SJCRH30 (cell line): ENCODE measurements around the gene GPC5. TPM values are rescaled to one million over a fixed set of nuclear protein-coding genes. Genes with fewer than 3 reads are reported as not detected.
"Not testable (repeated sequence)": the region's sequence is repeated elsewhere in the genome, so short reads cannot be mapped to it uniquely, and the experiment has no call there.

Experiments
- DNase-seq, 2 experiments: peaks; one replicate each; pipeline ENCODE4 v3.0.0-alpha.2; 2015 to 2020
- H3K27ac ChIP-seq: fragments of 250-450 bp; sonication (Bioruptor Pico); 2 replicates; pipeline ENCODE4 v1.5.1; 2020; ENCODE audit warnings: mild to moderate bottlenecking, moderate library complexity
- H3K27me3 ChIP-seq: fragments of 250-450 bp; sonication (Bioruptor Pico); 2 replicates; pipeline ENCODE4 v1.5.1; 2020; ENCODE audit warnings: mild to moderate bottlenecking, moderate library complexity
- H3K36me3 ChIP-seq: fragments of 250-450 bp; sonication (Bioruptor Pico); 2 replicates; pipeline ENCODE4 v1.5.1; 2020; ENCODE audit warnings: mild to moderate bottlenecking, moderate library complexity
- H3K4me1 ChIP-seq: fragments of 250-450 bp; sonication (Bioruptor Pico); 2 replicates; pipeline ENCODE4 v1.5.1; 2020; ENCODE audit warnings: mild to moderate bottlenecking, moderate library complexity
- H3K4me3 ChIP-seq: fragments of 250-450 bp; sonication (Bioruptor Pico); 2 replicates; pipeline ENCODE4 v1.5.1; 2020; ENCODE audit warnings: mild to moderate bottlenecking, moderate library complexity
- H3K9me3 ChIP-seq: fragments of 250-450 bp; sonication (Bioruptor Pico); replicated peaks from 2 replicates; pipeline ENCODE4 v1.5.1; 2020; ENCODE audit warnings: mild to moderate bottlenecking, moderate library complexity
- total RNA-seq: library from RNA; depleted of rRNA; stranded (reverse); fragments of >200 nt; shearing (Covaris generic); gene quantifications from 2 replicates; pipeline ENCODE4 v1.2.3, GENCODE V29; 2014

Gene GPC5
- total RNA-seq, 1 experiment from 2014 or later, result 0.49 TPM

DNA sequence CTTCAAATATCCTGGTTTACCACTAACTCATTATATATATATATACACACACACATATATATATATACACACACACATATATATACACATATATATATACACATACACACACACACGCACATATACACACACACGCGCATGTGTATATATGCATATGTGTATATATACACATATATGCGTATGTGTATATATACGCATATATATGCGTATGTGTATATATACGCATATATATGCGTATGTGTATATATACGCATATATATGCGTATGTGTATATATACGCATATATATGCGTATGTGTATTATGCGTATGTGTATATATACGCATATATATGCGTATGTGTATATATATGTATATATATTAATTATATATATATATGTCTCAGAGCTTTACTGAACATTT is 275.9 kb downstream of the GPC5 start:
- H3K36me3 ChIP-seq, H3K4me3 ChIP-seq, H3K9me3 ChIP-seq, H3K4me1 ChIP-seq, H3K27me3 ChIP-seq, DNase-seq, H3K27ac ChIP-seq: not testable (repeated sequence)

DNA sequence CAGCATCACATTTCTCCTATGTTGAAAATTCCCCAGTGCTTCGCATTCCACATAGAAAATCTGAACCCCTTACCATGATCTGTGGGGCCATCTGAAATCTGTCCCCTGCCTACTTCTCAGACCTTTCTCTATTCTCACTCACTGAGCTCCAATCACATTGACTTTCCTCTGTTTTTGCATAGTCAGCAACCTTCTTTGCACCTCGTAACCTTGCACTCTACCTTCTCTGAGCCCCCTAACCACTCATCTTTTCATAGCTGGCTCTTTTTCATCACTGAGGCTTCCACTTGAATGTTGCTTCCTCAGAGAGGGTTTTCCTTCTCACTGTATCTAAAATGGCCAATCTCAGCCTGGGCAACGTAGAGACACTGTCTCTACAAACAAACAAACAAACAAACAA is 286.3 kb downstream of the GPC5 start:
- Histone ChIP-seq H3K4me3 (no peak overlapping the region), H3K27me3 (no peaks in the 10 kb centered on the region), H3K27ac (no peak overlapping the region), H3K36me3 (no peaks in the 10 kb centered on the region), H3K9me3 (no peaks in the 10 kb centered on the region), H3K4me1 (no peaks in the 10 kb centered on the region)
- no peak for DNase-seq

DNA sequence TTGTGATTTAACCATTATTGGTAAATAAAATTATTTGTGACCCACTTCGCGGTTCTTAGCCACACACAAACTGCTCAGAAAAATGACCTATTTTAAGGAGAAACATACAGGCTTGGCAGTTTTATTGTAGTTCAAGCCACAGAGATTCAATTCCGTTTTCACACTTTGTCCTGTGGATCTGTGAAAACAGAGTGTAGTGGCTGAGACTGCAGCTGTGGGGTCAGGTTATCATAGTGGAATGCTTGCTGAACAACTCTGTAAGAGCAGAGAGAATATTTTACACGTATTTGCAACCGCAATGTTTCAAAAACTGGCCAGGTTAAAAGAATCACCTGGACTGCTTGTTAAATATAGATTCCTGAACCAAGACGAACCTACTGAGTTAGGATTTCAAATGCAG is 292.5 kb downstream of the GPC5 start:
- no peaks in the 10 kb centered on the region for H3K4me1 ChIP-seq
- H3K27me3 ChIP-seq, result no peaks in the 10 kb centered on the region
- H3K36me3 ChIP-seq, result no peaks in the 10 kb centered on the region
- no peak overlapping the region for H3K27ac ChIP-seq
- H3K4me3 ChIP-seq, result no peak overlapping the region
- no peaks in the 10 kb centered on the region for H3K9me3 ChIP-seq
- no peak for DNase-seq

DNA sequence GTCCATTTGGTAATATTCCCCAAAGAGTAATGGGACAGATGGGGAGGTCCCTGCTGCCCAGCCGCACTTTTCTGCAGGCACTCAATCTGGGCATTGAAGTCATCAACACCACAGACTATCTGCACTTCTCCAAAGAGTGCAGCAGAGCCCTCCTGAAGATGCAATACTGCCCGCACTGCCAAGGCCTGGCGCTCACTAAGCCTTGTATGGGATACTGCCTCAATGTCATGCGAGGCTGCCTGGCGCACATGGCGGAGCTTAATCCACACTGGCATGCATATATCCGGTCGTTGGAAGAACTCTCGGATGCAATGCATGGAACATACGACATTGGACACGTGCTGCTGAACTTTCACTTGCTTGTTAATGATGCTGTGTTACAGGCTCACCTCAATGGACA is 295.0 kb downstream of the GPC5 start:
- Histone ChIP-seq H3K36me3 (no peaks in the 10 kb centered on the region), H3K9me3 (no peaks in the 10 kb centered on the region), H3K4me1 (no peaks in the 10 kb centered on the region), H3K27me3 (no peaks in the 10 kb centered on the region), H3K4me3 (no peak overlapping the region), H3K27ac (no peak overlapping the region)
- DNase-seq, result no peak

DNA sequence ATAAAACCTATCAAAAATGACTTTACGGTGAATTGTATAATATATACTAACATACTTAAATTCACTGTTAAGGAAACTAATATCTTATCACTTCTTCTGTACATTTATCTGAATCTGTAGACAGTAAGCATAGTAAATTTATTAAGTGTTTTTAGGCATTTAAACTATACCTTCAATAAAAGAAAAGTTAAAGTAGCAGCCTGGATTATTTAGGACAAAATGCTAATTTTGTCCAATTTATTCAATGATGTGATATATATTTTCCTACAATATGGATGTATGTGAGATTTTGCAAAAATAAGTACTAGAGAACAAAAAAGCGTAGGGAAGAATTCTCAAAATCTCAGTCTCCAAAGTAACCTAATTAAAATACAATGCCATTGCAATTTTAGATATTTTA is 299.9 kb downstream of the GPC5 start:
- Histone ChIP-seq H3K4me1 (no peaks in the 10 kb centered on the region), H3K27me3 (no peaks in the 10 kb centered on the region), H3K9me3 (no peaks in the 10 kb centered on the region), H3K27ac (no peak overlapping the region), H3K4me3 (no peak overlapping the region), H3K36me3 (no peaks in the 10 kb centered on the region)
- DNase-seq, result no peak

DNA sequence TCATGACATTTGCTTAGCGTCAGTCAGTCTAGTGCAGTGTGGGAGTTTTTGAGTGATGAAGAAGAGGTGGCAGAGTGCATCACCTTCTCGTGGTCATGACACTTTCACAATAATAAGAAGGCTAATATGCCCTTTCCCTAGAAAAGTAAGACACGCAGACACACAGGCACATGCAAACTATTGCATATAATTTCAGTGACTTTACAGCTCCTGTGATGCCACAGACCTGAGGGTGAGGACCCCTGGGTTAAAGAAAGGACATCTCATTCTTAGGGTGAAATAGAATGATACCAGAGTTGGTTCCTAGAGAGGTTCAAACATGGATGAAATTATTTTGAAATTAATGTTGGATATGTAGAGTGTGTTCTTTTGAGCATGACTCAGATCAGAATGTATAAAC is 300.3 kb downstream of the GPC5 start:
- Histone ChIP-seq H3K4me3 (no peak overlapping the region), H3K4me1 (no peaks in the 10 kb centered on the region), H3K27me3 (no peaks in the 10 kb centered on the region), H3K27ac (no peak overlapping the region), H3K36me3 (no peaks in the 10 kb centered on the region), H3K9me3 (no peaks in the 10 kb centered on the region)
- no peak for DNase-seq

DNA sequence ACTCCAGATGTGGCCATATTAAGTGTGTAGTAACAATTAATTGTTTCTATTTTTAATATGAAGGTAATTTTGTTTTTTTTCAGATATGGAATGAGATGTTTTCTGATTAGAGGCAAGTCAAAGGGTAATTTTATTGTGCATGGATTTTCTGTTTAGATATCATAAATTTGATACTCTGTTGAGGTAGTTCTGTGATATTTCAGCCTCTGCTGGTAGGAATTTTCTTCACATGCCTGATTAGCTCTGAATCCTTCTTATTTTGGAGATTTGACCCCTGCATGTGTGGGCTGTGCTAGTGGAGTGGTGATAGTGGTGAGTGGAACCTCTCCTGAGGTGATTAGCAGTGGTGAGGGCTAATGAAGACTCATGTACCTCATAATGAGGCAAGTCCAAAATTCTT is 301.4 kb downstream of the GPC5 start:
- no peaks in the 10 kb centered on the region for H3K4me1 ChIP-seq
- no peak overlapping the region for H3K4me3 ChIP-seq
- no peaks in the 10 kb centered on the region for H3K36me3 ChIP-seq
- H3K27ac ChIP-seq, result no peak overlapping the region
- no peak for DNase-seq
- no peaks in the 10 kb centered on the region for H3K9me3 ChIP-seq
- H3K27me3 ChIP-seq, result no peaks in the 10 kb centered on the region

DNA sequence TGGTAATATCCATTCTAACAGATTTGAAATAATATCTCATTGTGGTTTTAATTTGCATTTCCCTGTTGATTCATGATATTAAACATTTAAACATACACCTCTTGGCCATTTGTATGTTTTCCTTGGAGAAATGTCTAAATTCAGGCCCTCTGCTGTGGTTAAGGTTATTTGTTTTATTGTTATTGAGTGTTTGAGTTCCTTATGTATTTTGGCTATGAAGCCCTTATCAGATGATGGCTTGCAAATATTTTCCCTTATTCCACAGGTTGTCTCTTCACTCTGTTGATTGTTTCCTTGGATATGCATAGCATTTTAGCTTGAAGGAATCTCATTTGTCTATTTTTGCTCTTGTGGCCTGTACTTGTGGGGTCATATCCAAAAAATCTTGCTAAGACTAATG is 303.6 kb downstream of the GPC5 start:
- Histone ChIP-seq H3K4me3 (no peak overlapping the region), H3K4me1 (no peaks in the 10 kb centered on the region), H3K9me3 (no peaks in the 10 kb centered on the region), H3K27ac (no peak overlapping the region), H3K36me3 (no peaks in the 10 kb centered on the region), H3K27me3 (no peaks in the 10 kb centered on the region)
- DNase-seq, result no peak

DNA sequence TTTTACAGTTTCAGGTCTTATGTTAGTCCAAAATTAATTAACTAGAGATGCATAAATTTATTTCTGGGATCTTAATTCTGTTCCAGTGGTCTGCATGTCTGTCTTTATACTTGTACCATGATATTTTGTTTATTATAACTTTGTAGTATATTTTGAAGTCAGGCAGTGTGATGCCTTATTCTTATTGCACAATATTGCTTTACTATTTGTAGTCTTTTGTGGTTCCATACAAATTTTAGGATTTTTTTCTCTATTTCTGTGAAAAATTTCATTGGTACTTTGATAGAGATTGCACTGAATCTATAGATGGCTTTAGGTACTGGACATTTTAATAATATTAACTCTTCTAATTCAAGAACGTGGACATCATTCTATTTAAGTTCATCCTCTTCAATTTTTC is 304.0 kb downstream of the GPC5 start:
- no peaks in the 10 kb centered on the region for H3K4me1 ChIP-seq
- no peak for DNase-seq
- H3K27me3 ChIP-seq, result no peaks in the 10 kb centered on the region
- no peaks in the 10 kb centered on the region for H3K36me3 ChIP-seq
- no peaks in the 10 kb centered on the region for H3K9me3 ChIP-seq
- no peak overlapping the region for H3K27ac ChIP-seq
- no peak overlapping the region for H3K4me3 ChIP-seq

DNA sequence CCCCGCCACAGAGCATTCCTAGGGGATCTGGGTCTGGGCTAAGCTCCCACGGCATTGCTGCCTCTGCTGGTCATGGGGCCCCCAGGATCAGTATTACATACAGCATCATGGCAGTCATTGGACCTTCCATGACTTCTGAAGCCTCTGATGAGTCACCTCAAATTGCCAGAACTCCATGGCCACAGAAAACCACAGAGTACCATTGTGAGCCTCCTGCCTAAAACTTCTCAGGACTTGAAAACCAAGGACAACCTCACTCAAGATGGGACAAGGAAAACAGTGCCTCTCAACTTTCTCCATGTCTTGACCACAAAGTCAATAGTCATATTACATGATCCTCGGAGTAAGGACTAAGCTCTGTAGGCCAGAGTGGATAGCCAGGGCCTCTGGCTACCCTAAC is 306.0 kb downstream of the GPC5 start:
- Histone ChIP-seq H3K36me3 (no peaks in the 10 kb centered on the region), H3K4me3 (no peak overlapping the region), H3K4me1 (no peaks in the 10 kb centered on the region), H3K9me3 (no peaks in the 10 kb centered on the region), H3K27ac (no peak overlapping the region), H3K27me3 (no peaks in the 10 kb centered on the region)
- no peak for DNase-seq

DNA sequence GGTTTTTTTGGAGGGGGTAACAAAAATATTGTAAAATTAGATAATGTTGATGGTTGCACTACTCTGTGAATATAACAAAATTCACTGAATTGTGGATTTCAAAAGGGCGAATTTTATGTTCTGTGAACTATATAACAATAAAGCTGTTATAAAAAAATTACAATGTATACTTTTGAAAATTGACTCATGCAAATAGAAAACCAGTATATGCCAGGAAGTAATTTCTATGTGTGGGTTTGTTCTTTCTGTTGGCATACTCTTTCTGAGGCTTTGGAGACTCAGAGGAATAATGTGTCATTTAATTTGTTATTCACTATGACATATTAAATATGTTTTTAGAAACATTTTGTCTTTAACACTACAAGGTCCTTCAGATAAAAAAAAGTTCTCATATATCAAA is 310.1 kb downstream of the GPC5 start:
- H3K36me3 ChIP-seq, result no peaks in the 10 kb centered on the region
- no peaks in the 10 kb centered on the region for H3K9me3 ChIP-seq
- H3K4me3 ChIP-seq, result no peak overlapping the region

DNA sequence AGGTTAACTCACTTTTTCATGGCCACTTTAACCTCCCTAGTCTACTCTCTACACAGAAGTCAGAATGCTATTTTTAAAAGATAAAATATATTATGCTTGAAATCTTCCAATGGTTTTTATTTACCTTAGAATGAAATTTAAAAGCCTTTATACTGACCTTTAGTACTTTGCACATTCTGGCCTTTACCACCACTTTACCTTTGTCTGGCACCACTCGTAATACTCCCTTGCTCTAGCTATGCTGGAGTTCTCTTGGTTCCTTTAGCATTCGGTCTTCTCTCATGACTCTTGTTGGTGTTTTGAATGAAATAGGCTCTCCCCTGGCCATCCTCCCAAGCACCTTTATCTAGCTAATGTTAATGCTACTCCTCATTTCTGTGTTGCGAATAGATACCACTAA is 310.8 kb downstream of the GPC5 start:
- Histone ChIP-seq H3K4me3 (no peak overlapping the region), H3K27me3 (no peaks in the 10 kb centered on the region), H3K27ac (no peak overlapping the region), H3K4me1 (no peaks in the 10 kb centered on the region), H3K9me3 (no peaks in the 10 kb centered on the region), H3K36me3 (no peaks in the 10 kb centered on the region)
- no peak for DNase-seq

More for the DNA sequence above, 310.1 kb downstream of the GPC5 start:
- no peaks in the 10 kb centered on the region for H3K4me1 ChIP-seq
- DNase-seq, result no peak
- no peak overlapping the region for H3K27ac ChIP-seq
- no peaks in the 10 kb centered on the region for H3K27me3 ChIP-seq

DNA sequence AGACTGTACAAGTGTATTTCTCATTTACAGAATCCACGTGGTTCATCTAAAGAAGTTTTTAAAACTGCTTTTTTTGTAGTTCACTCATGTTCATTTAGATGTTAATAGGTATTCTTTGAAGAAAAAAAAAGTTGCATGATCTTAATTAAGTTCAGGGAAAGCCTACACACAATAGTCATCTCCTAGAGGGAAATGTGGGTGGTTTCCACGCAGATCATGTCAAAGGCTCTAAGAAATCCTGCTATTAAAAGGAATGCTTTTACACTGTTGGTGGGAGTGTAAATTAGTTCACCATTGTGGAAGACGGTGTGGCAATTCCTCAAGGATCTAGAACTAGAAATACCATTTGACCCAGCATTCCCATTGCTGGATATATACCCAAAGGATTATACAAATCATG is 312.3 kb downstream of the GPC5 start:
- H3K4me3 ChIP-seq, result no peak overlapping the region
- no peaks in the 10 kb centered on the region for H3K27me3 ChIP-seq
- no peak overlapping the region for H3K27ac ChIP-seq
- no peaks in the 10 kb centered on the region for H3K36me3 ChIP-seq
- DNase-seq, result no peak
- H3K4me1 ChIP-seq, result no peaks in the 10 kb centered on the region
- no peaks in the 10 kb centered on the region for H3K9me3 ChIP-seq

DNA sequence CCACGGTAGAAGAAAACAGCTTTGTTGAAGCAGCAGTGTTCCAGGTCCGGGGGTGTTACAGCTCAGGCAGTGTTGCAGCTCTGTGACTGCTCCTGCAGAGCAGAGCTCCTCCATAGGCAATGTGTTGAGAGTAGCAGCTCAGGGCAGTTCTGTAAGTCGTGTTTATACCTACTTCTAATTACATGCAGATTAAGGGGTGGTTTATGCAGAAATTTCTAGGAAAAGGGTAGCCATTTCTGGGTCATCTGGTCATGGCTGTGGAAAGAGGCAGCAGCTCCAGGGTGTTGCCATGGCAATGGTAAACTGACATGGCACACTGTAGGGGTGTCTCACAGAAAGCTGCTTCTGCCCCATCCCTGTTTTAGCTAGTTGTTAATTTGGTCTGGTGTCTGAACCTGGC is 316.4 kb downstream of the GPC5 start:
- DNase-seq, result no peak
- Histone ChIP-seq H3K4me1 (no peaks in the 10 kb centered on the region), H3K9me3 (no peaks in the 10 kb centered on the region), H3K27me3 (no peaks in the 10 kb centered on the region), H3K36me3 (no peaks in the 10 kb centered on the region), H3K4me3 (no peak overlapping the region), H3K27ac (no peak overlapping the region)

DNA sequence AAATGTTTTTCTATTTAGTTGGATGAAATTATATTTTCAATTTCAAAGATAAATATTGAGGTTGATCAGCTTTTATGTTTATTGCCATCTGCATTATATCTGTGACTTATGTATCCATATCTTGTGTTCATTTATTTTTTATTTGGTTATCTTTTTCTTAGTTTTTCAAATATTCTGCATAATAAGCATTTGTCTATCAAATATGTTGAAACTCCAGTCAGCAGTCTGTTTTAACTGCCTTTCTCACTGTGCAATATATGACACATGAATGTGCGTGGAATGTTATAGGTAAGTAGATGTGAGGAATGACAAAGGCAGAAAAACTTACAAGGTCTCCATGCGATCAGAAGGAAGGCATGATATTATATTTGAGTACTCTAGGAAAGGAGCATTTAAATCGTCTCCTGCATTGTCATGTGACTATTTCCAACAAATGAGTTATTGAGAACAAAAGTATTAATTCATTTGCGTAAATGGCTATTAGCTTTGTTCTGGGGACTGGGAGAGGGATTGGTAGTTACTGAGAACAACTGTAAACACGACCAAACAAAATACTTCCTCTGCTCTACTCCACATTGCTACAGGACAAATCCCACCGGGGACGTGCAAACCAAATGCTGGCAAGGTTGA is 318.1 kb downstream of the GPC5 start:
- no peak overlapping the region for H3K4me3 ChIP-seq
- H3K4me1 ChIP-seq, result no peaks in the 10 kb centered on the region
- no peaks in the 10 kb centered on the region for H3K27me3 ChIP-seq
- no peak for DNase-seq
- H3K9me3 ChIP-seq, result no peaks in the 10 kb centered on the region
- H3K36me3 ChIP-seq, result no peaks in the 10 kb centered on the region
- no peak overlapping the region for H3K27ac ChIP-seq

DNA sequence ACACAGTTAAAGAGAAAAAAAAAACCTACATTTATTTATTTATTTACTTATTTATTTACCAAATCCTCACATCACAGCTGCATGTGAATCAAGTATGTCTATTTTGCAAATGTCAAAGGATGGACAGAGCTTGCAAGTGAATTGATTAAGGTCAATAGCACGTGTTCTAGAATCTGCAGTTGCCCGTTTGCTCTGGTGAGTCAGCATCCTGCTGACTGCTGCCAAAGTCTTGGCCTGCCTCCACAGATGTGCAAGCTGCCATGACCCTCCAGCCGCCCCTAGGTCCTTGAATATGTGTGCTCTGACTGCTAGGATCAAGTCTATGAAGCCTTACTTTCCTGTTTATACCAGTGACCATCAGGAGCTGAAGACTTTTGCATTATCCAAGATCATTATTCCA is 320.6 kb downstream of the GPC5 start:
- Histone ChIP-seq H3K4me1 (no peaks in the 10 kb centered on the region), H3K36me3 (no peaks in the 10 kb centered on the region), H3K4me3 (no peak overlapping the region), H3K9me3 (no peaks in the 10 kb centered on the region), H3K27me3 (no peaks in the 10 kb centered on the region), H3K27ac (no peak overlapping the region)
- peak; percentile 6 to 22 for DNase-seq
